MG63 (cell line): ENCODE measurements around the gene GYG2. TPM values are rescaled to one million over a fixed set of nuclear protein-coding genes. Genes with fewer than 3 reads are reported as not detected.

ENCODE experiments used
- DNase-seq: peaks from one replicate; pipeline ENCODE4 v3.0.0-alpha.2; 2020
- H3K27me3 ChIP-seq: fragments of 250-450 bp; sonication (Bioruptor Pico); 2 replicates; pipeline ENCODE4 v1.5.1; 2020; ENCODE audit warnings: mild to moderate bottlenecking, moderate library complexity
- H3K36me3 ChIP-seq: fragments of 250-450 bp; sonication (Bioruptor Pico); 2 replicates; pipeline ENCODE4 v1.5.1; 2020; ENCODE audit warnings: mild to moderate bottlenecking, moderate library complexity
- H3K4me3 ChIP-seq: fragments of 250-450 bp; sonication (Bioruptor Pico); 2 replicates; pipeline ENCODE4 v1.5.1; 2020; ENCODE audit warnings: mild to moderate bottlenecking, moderate library complexity
- H3K9me3 ChIP-seq: fragments of 250-450 bp; sonication (Bioruptor Pico); 2 replicates; pipeline ENCODE4 v1.5.1; 2020; ENCODE audit warnings: mild to moderate bottlenecking, moderate library complexity
- total RNA-seq: library from RNA; depleted of rRNA; stranded (reverse); fragments of >200 nt; shearing (Covaris generic); gene quantifications from 2 replicates; pipeline ENCODE4 v1.2.3, GENCODE V29; 2014; ENCODE audit warnings: low replicate concordance

Gene GYG2
- total RNA-seq, 1 experiment from 2014 or later: 4.0 TPM

DNA sequence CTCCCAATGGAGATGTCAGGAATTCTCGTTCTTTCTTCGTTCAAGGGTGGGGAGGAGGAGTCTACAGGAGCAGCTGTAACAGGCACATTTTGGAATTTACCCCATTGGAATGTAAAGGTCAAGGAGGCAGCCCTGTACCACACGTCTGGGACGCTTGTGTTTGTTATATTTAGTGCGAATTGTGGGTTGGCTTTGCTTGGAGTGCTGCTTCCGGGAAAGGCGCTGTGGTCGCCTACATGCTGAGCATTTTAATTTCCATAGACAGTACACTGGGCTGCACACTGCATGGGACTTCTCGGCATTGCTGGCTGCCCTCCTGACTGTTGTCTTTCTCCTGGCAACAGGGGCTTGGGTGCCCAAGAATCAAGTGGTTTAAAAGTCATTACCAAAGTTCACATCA, 12.8 kb downstream of the GYG2 start:
- H3K4me3 ChIP-seq: no peak overlapping the region
- H3K9me3 ChIP-seq: no peaks in the 10 kb centered on the region
- DNase-seq: no peak
- no peaks in the 10 kb centered on the region for H3K36me3 ChIP-seq
- H3K27me3 ChIP-seq: no peaks in the 10 kb centered on the region

DNA sequence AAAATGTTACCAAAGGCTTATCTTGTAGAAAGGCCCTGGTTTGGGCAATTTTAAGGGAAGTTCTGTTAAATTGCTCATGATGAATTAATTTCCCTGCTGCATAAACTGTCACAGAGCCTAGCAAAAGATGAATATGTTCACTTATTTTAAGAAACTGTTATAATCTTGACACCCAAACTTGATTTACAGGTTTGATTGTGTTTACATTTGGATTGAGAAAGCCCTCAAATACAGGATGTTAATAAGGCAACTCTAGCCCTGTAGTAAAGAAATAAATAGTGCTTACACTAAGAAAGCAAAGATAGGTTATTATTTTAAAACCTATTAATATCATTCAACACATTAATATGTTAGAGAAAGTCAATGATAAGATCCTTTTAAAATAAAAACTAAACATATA, 18.3 kb downstream of the GYG2 start:
- H3K9me3 ChIP-seq: no peaks in the 10 kb centered on the region
- no peak overlapping the region for H3K4me3 ChIP-seq
- no peaks in the 10 kb centered on the region for H3K27me3 ChIP-seq
- H3K36me3 ChIP-seq: no peaks in the 10 kb centered on the region
- DNase-seq: no peak

DNA sequence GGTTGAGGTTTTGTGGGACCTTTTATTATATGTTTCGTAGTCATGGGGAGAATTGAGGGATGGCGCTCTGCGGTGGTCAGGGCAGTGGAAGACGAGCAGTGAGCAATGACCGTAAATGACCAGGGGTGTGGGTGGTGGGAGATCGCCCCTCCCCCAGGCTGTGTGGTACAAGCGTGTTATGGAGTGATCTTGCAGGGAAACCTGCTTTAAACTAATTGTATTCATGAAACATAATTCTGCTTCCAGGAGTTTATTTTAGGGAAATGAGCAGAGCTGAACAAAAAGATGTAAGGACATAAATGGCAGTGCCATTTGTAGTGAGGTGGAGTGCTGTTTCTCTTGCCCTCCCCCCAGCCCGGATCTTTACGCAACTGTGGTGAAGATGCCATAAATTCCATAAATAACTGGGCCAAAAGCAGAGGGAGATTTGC, 20.2 kb downstream of the GYG2 start:
- Histone ChIP-seq H3K27me3 (no peaks in the 10 kb centered on the region), H3K4me3 (0 out of 2 replicates have a peak overlapping the region, but pooled peaks have one; percentile 5), H3K9me3 (no peaks in the 10 kb centered on the region), H3K36me3 (no peaks in the 10 kb centered on the region)
- peak; percentile 42 for DNase-seq

DNA sequence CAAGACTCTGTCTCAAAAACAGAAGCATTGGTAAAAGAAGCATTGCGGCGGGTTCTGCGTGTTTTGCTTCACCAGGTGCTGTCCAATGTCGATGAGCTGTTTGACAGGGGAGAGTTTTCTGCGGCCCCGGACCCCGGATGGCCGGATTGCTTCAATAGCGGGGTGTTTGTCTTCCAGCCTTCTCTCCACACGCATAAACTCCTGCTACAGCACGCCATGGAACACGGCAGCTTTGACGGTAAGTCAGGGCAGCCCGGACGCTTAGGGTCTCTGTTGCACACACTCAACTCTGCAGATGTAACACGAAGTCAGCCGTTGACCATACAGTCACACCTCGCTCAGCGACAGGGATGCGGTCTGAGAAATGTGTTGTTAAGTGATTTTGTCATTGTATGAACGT, 26.2 kb downstream of the GYG2 start:
- Histone ChIP-seq H3K36me3 (no peaks in the 10 kb centered on the region), H3K9me3 (no peaks in the 10 kb centered on the region), H3K4me3 (no peak overlapping the region), H3K27me3 (no peaks in the 10 kb centered on the region)
- no peak for DNase-seq

DNA sequence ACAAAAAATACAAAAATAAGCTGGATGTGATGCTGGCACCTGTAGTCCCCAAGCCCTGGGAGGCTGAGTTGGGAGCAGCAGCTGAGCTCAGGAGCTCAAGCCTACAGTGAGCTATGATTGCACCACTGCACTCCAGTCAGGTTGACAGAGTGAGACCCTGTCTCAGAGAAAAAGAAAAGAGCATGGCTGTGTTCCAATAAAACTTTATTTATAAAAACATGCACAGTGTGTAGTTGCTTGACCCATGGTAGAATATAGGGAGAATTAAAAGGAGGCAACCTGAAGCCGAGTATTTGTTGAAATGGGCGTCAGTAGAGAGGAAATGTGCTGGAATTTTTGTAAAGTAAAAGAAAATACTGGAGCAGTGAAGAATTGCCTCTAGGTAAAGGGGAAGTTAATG, 27.0 kb downstream of the GYG2 start:
- Histone ChIP-seq H3K27me3 (no peaks in the 10 kb centered on the region), H3K36me3 (no peaks in the 10 kb centered on the region), H3K4me3 (no peak overlapping the region), H3K9me3 (no peaks in the 10 kb centered on the region)
- no peak for DNase-seq

DNA sequence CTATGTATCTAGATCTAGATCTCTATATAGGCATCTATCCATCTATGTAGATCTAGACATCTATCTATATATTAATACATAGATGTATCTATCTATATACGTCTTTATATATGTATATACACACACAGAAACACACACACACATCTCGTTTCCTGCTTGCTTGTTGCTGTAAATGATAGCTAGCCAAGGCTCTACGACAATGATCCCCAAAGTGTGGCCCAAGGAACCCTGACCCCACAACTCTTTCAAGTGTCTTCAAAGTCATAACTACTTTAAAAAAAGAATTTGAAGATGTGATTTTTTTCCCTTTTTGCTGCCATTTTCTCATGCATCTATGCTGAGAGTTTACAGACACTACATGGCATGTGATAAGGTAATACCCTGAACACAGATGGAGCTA, 28.8 kb downstream of the GYG2 start:
- H3K9me3 ChIP-seq: no peaks in the 10 kb centered on the region

DNA sequence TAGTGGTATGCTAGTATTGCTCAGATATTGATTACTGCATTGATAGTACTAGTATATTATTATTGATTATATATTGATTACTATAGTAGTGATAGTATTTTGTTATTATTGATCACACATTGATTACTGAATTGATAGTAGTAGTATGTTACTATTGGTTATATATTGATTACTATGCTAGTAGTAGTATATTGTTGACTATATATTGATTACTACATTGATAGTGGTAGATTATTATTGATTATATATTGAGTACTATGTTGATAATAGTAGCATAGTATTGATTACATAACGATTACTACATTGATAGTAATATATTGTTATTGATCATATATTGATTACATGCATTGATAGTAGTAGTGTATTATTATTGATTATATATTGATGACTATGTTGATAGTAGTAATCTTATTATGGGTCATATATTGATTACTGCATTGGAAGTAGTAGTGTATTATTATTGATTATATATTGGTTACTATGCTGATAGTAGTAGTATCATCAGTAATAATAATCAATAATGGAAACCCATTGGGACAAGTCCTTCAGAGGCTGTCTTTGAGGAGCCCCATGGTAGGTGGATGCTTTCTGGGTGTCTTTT, 30.6 kb downstream of the GYG2 start:
- no peaks in the 10 kb centered on the region for H3K9me3 ChIP-seq
- H3K36me3 ChIP-seq: no peaks in the 10 kb centered on the region
- no peak for DNase-seq
- H3K4me3 ChIP-seq: no peak overlapping the region
- H3K27me3 ChIP-seq: no peaks in the 10 kb centered on the region

More for the DNA sequence above, 28.8 kb downstream of the GYG2 start:
- no peaks in the 10 kb centered on the region for H3K27me3 ChIP-seq
- DNase-seq: no peak
- H3K36me3 ChIP-seq: no peaks in the 10 kb centered on the region
- H3K4me3 ChIP-seq: no peak overlapping the region

DNA sequence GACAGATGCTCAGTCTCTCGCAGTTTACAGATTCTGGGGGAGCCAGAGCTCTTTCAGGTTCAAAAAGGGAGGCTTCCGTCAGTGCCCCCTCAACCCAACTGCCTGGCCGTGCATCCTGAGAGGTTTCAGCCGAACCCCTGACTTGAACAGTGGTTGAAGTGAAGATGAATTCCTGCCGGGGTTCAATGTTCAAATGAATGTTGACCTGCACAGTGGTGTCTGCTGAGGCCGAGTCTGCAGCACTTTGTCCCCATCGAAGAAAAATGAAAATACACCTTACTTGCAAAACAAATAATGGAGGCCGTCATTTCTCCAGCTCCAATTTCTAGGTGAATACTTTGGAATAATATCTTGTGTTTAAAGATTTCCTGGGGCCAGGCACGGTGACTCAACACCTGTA, 33.7 kb downstream of the GYG2 start:
- no peaks in the 10 kb centered on the region for H3K9me3 ChIP-seq
- no peak for DNase-seq

DNA sequence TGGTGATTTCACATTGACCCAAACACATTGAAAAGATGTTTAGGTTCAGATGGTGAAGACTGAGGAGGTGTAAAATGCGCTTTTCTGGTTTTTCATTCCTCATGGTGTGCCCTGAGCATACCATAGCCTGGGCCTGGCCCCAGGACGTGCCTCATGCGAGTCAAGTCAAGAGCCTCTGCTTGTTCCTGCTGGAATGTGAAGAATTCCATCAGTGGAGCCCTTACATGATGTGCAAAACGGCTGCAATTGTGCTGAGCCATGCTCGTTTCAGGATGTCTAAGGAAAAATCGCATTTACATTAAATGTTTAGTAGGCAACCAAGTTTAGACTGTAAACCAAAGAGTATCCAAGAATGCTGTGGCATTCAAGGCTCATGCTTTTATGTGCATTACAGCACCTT, 34.9 kb downstream of the GYG2 start:
- Histone ChIP-seq H3K27me3 (no peaks in the 10 kb centered on the region), H3K4me3 (no peak overlapping the region), H3K36me3 (no peaks in the 10 kb centered on the region), H3K9me3 (no peaks in the 10 kb centered on the region)
- DNase-seq: no peak

More for the DNA sequence above, 33.7 kb downstream of the GYG2 start:
- Histone ChIP-seq H3K27me3 (no peaks in the 10 kb centered on the region), H3K4me3 (no peak overlapping the region), H3K36me3 (no peaks in the 10 kb centered on the region)

DNA sequence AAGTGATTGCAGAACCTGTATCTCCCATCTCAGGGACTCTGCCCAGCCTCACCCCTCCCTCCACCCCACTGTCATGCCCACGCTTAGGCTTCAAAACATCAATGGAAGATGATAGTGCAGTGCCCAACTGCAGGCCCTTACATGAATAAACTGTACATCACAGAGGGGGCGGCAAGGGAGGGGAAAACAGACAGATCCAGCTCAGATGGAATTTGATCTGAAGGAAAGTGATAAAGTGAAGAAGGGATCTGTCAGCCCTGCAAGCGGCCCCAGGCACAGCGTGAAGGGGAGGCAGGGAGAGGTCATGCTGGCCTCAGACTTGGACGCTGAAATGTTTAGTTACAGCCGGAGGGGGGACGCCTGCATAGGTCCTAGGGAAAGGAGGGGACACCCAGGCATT, 38.5 kb downstream of the GYG2 start:
- no peak for DNase-seq
- Histone ChIP-seq H3K4me3 (no peak overlapping the region), H3K27me3 (no peaks in the 10 kb centered on the region), H3K9me3 (no peaks in the 10 kb centered on the region), H3K36me3 (no peaks in the 10 kb centered on the region)

DNA sequence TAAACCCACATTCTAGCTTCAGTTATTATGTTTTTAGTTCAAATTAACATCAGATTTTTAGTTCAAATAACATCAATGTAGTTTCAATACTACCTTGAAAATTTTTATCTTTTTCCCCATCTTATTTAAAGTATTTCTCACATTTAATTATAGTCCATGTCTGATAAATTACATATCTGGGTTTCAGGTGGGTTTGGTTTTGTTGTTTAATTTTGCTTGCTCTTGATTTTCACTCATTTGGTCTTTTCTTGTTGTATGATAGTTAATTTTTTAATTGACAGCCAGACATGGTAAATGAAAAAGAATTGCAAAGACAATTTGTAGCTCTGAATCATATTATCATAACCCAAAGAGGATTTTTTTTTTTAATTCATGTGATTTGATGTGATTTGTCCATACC, 41.9 kb downstream of the GYG2 start:
- H3K36me3 ChIP-seq: no peaks in the 10 kb centered on the region
- DNase-seq: no peak
- H3K9me3 ChIP-seq: no peaks in the 10 kb centered on the region
- no peaks in the 10 kb centered on the region for H3K27me3 ChIP-seq
- H3K4me3 ChIP-seq: no peak overlapping the region

DNA sequence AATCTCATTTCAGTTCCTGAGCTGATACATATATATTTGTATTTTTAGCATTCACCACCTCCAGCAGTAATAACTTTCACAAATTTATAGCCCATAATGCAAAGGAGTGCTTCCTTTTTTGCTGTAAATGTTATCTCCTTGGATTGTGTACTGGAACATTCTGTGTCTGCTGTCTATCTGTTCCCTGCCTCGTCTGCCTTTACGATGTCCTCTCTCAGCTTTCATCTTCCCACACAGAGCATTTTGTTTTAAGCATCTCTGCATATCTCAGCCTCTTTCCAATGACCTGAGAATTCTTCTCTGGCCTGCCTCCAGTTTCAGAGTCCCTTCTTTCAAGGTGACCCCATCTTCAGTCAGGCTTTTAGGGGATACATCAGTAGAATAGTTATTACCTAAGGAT, 43.1 kb downstream of the GYG2 start:
- H3K27me3 ChIP-seq: no peaks in the 10 kb centered on the region
- H3K9me3 ChIP-seq: no peaks in the 10 kb centered on the region
- no peak overlapping the region for H3K4me3 ChIP-seq
- no peaks in the 10 kb centered on the region for H3K36me3 ChIP-seq
- no peak for DNase-seq

DNA sequence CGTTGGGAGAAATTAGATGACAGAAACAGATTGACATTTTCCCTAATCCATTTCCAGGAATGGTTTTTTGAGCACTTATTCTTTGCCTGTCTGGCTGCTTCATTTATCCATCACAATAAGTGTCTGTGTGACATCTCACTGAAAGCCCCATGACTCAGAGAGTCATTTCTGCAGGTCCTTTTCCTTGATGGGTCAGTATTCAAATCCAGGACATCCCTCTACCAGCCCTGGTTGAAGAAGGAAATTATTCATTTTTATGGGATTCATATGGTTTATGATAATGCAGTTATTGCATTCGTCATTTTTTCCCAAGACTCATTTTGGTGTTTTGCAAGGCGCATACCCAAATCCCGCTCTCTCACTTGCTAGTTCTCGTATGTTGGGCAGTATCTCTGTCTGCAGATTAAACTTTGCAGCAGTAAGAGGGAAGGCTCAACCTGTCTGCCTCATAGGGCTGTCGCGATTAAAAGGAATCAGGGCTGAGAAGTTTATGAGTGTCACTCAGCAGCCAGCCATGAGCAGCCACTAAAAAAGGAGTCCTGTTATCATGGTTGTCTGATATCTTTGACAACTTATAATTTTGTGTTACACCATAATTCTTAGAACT, 44.0 kb downstream of the GYG2 start:
- DNase-seq: no peak
- H3K4me3 ChIP-seq: no peak overlapping the region
- H3K36me3 ChIP-seq: no peaks in the 10 kb centered on the region
- H3K27me3 ChIP-seq: no peaks in the 10 kb centered on the region
- H3K9me3 ChIP-seq: no peaks in the 10 kb centered on the region

DNA sequence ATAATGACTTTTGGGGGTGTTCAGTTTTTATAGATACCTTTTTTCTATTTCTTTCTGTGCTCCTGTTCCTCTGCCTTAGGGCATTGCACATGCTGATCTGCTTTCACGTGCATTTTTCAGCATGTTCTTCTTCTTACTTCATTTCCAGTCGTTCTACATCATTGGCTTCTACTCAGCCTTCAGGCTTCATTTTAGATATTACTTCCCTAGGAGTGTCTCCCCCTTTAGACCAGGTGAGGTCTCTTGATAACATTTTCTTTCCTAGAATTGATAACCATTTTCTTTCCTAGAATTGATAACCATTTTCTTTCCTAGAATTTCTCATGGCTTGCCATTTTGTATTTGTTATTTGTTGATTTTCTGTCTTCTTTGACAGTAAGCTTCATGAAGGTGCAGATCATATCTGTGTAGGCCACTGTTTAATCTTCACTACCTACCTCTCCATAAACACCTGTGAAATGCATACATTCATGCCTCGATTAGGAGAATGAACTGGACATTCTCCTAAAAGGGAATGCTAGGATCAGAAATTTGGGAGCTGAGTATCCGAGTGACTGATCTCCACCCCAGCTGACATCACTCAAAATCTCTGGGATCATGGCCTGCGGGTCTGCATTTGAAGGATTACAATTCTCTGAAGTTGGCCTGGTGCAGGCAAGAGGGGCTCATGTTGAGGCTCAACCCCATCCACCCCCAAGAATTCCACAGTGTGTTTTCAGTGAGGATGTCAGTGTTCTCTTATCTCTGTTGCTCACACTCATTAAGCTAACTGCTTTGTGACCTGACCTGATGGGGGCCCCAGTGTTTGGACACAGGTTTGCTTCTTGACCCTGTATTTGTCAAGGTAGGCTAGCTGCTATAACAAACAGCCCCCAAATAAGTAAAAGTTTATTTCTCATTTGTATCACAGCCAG, 45.7 kb downstream of the GYG2 start:
- H3K27me3 ChIP-seq: no peaks in the 10 kb centered on the region

DNA sequence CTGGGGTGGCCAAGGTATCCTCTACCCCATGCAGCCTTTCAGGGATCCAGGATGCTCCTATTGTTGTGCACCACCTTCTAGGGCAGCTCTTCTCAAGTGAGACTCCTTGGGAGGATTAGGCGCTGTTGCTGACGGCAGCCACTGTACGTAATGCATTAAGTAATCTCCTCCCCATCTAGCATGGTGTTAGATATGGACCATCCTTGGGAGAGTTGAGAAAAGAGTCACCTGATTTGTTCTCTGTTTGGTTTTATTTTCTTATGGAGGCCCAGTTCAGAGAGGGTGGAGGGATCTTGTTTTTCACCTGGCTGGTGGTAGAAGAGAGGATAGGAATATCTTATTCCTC, 46.4 kb downstream of the GYG2 start:
- DNase-seq: no peak
- Histone ChIP-seq H3K36me3 (no peaks in the 10 kb centered on the region), H3K4me3 (no peak overlapping the region), H3K9me3 (no peaks in the 10 kb centered on the region), H3K27me3 (no peaks in the 10 kb centered on the region)

More for the DNA sequence above, 45.7 kb downstream of the GYG2 start:
- H3K36me3 ChIP-seq: no peaks in the 10 kb centered on the region
- DNase-seq: no peak
- no peak overlapping the region for H3K4me3 ChIP-seq
- no peaks in the 10 kb centered on the region for H3K9me3 ChIP-seq

DNA sequence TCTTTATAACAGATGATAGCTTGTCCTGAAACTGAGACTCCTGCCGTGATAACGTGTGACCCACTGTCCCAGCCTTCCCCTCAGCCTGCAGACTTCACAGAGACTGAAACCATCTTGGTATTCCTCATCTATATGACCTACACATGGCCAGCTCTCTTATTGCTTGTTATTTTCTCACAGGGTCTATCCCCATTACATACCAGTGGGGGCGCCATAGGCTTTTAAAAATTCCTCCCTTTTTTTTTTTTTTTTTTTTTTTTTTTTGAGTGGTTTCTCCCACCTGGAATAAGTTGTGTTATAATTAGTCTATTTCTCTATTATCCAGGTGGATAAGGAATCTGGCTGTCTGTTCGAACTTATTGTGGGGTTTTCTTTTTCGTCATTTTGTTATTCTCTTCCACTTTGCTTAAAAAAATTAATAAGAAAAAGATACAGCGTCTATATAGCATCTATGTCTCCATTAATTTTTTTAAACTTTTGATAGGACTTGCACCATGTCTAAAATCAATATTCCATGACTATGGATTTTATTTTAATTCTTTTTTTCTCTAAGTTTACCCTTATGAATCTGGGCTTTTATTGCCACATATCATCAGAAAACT, 47.2 kb downstream of the GYG2 start:
- H3K27me3 ChIP-seq: no peaks in the 10 kb centered on the region
- H3K9me3 ChIP-seq: no peaks in the 10 kb centered on the region
- H3K4me3 ChIP-seq: no peak overlapping the region
- no peak for DNase-seq
- H3K36me3 ChIP-seq: no peaks in the 10 kb centered on the region

DNA sequence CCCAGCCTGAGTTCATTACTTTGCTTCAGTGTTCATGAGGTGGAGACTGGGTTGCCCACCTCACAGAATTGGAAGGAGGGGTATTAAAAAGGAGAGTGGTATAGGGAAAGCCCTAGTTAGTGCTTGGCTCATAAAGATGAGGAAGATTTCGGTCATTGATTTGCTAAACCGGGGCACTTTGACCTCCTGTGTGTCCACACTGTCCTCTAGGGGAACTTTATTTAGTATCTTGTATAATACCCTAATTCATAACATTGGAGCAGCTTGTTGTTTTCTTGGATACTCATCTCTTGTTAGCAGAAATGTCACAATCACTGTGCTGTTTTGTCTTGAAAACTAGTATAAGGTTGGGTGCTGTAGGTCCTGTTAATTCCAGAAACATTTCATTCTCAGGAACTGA, 49.8 kb downstream of the GYG2 start:
- H3K4me3 ChIP-seq: no peak overlapping the region

More for the DNA sequence above, 49.8 kb downstream of the GYG2 start:
- Histone ChIP-seq H3K9me3 (no peaks in the 10 kb centered on the region), H3K27me3 (no peaks in the 10 kb centered on the region), H3K36me3 (no peaks in the 10 kb centered on the region)
- no peak for DNase-seq
